Activated CD4-positive, alpha-beta T cell treated with anti-CD3 and anti-CD28 coated beads for 36 hours (primary cell): ENCODE results near the gene VEZF1. TPM values are rescaled to one million over a fixed set of nuclear protein-coding genes. Genes with fewer than 3 reads are reported as not detected.

Experiments used
- ATAC-seq: fragments of 200-7000 bp; cut with Tn5 transposase; one replicate; pipeline ENCODE4 v1.10.0; 2021; ENCODE audit warnings: mild to moderate bottlenecking, moderate library complexity
- CTCF ChIA-PET: fragments of 350-600 bp; sonication (Branson Sonifier 250); formaldehyde crosslinking; loops from one replicate; lab custom pipeline; 2021; ENCODE audit warnings: antibody characterized with exemption; lab: Charles Lee
- POLR2A ChIA-PET: fragments of 350-600 bp; sonication (Branson Sonifier 250); formaldehyde crosslinking; loops from one replicate; lab custom pipeline; 2021; ENCODE audit warnings: antibody characterized with exemption, inconsistent platforms; lab: Charles Lee
- DNase-seq: peaks from one replicate; pipeline ENCODE4 v3.0.0-alpha.2; 2020
- H3K27ac Mint-ChIP-seq: one replicate; pipeline ENCODE4 v1.8.0; 2021; ENCODE audit warnings: mixed read lengths
- H3K27me3 Mint-ChIP-seq: one replicate; pipeline ENCODE4 v1.8.0; 2021; ENCODE audit warnings: mixed read lengths
- H3K36me3 Mint-ChIP-seq: one replicate; pipeline ENCODE4 v1.8.0; 2021; ENCODE audit warnings: low read depth, mixed read lengths
- H3K4me1 Mint-ChIP-seq: one replicate; pipeline ENCODE4 v1.8.0; 2021; ENCODE audit warnings: mixed read lengths
- H3K4me3 Mint-ChIP-seq: one replicate; pipeline ENCODE4 v1.8.0; 2021; ENCODE audit warnings: mild to moderate bottlenecking, moderate library complexity, mixed read lengths
- H3K9me3 Mint-ChIP-seq: one replicate; pipeline ENCODE4 v1.8.0; 2021; ENCODE audit warnings: low read depth, mixed read lengths
- intact Hi-C, 2 experiments: fragments of 100-400 bp; cut with DNase I in 1 of 2; cut with micrococcal nuclease in 1 of 2; formaldehyde crosslinking; loops; one replicate each; pipeline versions ENCODE4 v1.14.2 to v1.15.1; 2022 to 2024; cut with DNase I, micrococcal nuclease
- total RNA-seq, 2 experiments: library from RNA; stranded (reverse); gene quantifications; one replicate each; pipeline ENCODE4 v1.2.3, GENCODE V29; 2021

Gene VEZF1
- total RNA-seq, 2 experiments from 2014 or later: 21.3 to 26.3 TPM

DNA sequence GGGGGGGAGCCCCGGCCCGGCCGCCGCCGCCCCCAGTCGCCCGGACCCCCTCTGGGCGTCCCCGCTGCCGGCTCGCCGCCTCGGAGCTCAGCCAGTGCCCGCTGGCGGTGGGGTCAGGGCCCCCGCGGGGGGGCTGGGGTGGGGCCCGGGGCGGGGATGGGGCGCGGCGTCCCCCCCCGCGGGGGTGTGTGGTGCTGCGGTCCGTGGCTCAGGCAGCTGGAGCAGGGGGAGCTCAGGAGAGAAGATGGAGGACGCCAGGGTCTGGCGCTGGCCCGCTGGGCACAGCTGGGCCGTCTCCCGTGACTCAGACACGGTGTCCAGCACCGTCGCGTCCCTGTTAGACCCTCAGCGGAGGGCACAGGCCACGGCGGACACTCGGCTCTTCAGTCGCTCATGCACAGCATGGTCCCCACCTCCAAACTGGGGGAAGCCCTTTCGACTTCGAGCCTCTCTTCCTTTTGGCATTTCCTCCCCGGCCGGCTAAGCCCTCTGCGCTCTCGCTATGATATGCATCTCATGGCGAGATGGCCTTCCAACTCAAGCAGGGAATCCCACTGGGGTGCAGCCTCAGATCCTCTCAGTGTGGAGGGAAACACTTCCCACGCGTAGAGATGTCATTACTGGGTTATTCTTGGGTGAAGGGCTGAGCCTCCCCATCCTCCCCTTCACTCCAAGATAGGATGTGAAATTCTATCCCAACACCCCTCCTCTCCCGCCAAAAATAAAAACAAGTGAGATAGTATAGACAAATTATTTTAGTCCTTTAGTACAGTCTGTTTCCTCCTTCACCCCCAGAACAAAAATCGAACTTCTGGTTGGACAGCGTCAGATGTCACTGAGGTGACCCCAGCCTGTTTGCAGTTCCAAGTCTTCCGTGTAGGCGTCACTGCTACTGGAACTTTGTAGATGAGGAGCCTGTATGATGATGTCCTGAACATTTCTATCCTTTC is 522 bp upstream of the VEZF1 start:
- H3K4me1 Mint-ChIP-seq: peaks cover 50% of the 10 kb centered on the region
- ChIA-PET POLR2A (interaction anchor here (0.6 to 1.4 kb wide), 3 partner anchors 18 to 40 kb away, joined by 3 to 5 read pairs (median 4); partner anchors contain the start of gene SRSF1), CTCF (interaction anchor here (0.6 to 4.5 kb wide), 11 partner anchors 7 to 137 kb away, joined by 3 to 74 read pairs (median 7); partner anchors contain the start of genes CUEDC1 and SRSF1)
- H3K27ac Mint-ChIP-seq: peak overlapping the region; percentile 95
- H3K4me3 Mint-ChIP-seq: peak overlapping the region; percentile 89
- peaks cover 10% of the 10 kb centered on the region for H3K36me3 Mint-ChIP-seq
- no peaks in the 10 kb centered on the region for H3K27me3 Mint-ChIP-seq
- peak; percentile 72 for ATAC-seq
- DNase-seq: no peak
- intact Hi-C loops: loop anchor here (1.0 to 5.0 kb wide), 6 partner anchors 19 to 349 kb away; partner anchors contain the start of genes SRSF1 (in 2 of the 2), CUEDC1 (in 1 of the 2), DYNLL2 (in 1 of the 2) and MRPS23 (in 1 of the 2)
- H3K9me3 Mint-ChIP-seq: no peaks in the 10 kb centered on the region

DNA sequence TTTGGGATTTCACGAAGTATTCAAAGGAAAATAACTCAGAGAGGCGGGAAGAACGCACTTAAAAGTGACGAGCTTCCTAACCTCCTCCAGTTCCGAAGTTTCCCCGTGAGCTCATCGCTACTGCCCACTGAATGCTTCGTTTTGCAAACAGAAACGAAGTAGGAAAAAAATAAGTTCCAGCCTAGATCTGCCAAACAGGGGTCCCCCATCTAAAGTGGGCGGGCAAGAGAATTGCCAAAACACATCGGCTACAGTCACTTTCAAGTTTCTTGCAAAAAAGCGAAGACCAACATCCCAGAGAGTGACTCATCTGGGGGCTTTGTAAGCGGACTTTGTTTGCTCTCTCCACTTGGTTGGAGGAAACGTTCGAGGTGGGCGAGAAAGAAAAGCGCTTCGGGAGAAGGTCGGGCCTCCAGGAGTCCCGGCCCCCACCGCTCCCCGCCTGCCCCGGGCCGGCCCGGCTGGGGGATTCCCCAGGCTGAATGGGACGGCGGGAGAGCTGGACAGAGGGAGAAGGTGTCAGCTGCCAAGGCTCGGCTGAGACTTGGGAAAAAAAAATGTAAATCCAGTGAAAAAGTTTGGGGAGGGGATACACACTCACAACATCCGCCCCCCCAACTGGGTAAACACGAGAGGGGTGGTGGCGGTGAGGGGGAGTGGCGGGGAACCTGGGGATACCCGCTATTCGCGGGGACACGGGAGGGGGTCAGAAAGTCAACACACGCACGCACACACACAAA is 1.0 kb downstream of the VEZF1 start:
- POLR2A ChIA-PET: interaction anchor here (0.6 to 1.7 kb wide), 7 partner anchors 9 to 137 kb away, joined by 3 to 8 read pairs (median 4); partner anchors contain the start of genes MRPS23 and SRSF1
- H3K27me3 Mint-ChIP-seq: no peaks in the 10 kb centered on the region
- peak overlapping the region; percentile 93 for H3K27ac Mint-ChIP-seq
- peaks cover 58% of the 10 kb centered on the region for H3K4me1 Mint-ChIP-seq
- CTCF ChIA-PET: interaction anchor here (0.7 to 3.6 kb wide), 12 partner anchors 11 to 858 kb away, joined by 3 to 93 read pairs (median 4); partner anchors contain the start of gene SRSF1
- ATAC-seq: peak; percentile 17
- peak; percentile 61 for DNase-seq
- no peaks in the 10 kb centered on the region for H3K9me3 Mint-ChIP-seq
- peaks cover 18% of the 10 kb centered on the region for H3K36me3 Mint-ChIP-seq
- H3K4me3 Mint-ChIP-seq: peak overlapping the region; percentile 89
- intact Hi-C loops: loop anchor here (1.0 to 5.0 kb wide), 3 partner anchors 12 to 350 kb away; no protein-coding TSS in a partner anchor

DNA sequence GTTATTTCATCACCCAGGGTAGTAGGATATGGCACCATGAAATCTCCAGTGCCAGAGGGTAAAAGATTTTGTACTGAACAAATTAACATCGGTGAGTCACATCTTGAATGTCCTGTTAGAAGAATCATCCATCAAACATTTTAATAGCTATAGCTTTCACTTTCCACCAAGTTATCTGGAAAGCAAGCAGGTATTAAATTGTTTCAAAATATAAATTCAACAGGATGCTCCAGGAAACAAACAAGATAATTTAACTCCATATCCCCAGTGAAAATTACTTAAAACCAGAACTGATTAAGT is 2.4 kb downstream of the VEZF1 start:
- ATAC-seq (no peak), DNase-seq (no peak)
- Mint-ChIP-seq H3K27me3 (no peaks in the 10 kb centered on the region), H3K9me3 (no peaks in the 10 kb centered on the region), H3K36me3 (peaks cover 21% of the 10 kb centered on the region), H3K27ac (peak overlapping the region; percentile 31), H3K4me3 (peak overlapping the region; percentile 23), H3K4me1 (peaks cover 65% of the 10 kb centered on the region)
- intact Hi-C loops: loop anchor here (5.0 kb wide), 2 partner anchors 33 to 352 kb away; no protein-coding TSS in a partner anchor
- CTCF ChIA-PET: interaction anchor here (0.7 to 3.6 kb wide), 11 partner anchors 10 to 234 kb away, joined by 3 to 93 read pairs (median 4); partner anchors contain the start of genes CUEDC1 and SRSF1
- POLR2A ChIA-PET: interaction anchor here (1.0 to 1.3 kb wide), 4 partner anchors 11 to 136 kb away, joined by 3 to 6 read pairs (median 4); partner anchors contain the start of gene MRPS23

DNA sequence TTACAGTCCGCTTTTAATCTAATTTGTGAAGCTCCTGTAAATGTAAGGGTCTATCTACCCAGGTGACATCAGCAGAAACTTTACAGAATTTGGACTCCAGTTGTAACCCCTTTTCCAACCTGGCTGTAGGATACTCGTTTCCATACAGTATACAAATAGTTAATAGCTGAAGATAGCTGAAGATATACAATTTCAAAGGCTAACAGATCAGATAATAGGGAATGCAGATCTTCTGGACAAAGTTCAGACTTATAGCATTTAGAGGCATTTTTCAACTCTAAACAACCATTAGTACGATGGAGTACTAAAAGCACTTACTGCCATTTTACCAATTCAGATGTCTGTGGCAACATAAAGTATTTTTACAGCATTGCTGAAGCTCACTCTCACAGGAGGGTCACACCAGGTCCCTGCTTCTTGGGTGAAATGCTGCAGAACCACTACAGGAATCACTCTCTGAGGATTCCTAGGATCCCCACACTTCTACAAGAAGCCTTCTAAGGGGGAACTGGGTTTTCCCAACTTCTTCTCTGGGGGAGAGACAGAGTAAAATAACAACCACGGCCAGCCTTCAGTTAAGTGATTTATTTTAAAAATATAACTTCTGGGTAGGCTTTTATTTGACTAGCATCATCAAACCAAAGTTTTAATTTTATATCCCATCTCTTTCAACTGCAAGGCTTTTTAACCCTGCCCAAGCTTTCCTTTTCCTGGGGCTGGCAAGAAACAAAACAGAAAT is 2.9 kb downstream of the VEZF1 start:
- POLR2A ChIA-PET: interaction anchor here (1.0 kb wide), 1 partner anchor 14 kb away, joined by 3 read pairs; no protein-coding TSS in a partner anchor
- no peak for DNase-seq

DNA sequence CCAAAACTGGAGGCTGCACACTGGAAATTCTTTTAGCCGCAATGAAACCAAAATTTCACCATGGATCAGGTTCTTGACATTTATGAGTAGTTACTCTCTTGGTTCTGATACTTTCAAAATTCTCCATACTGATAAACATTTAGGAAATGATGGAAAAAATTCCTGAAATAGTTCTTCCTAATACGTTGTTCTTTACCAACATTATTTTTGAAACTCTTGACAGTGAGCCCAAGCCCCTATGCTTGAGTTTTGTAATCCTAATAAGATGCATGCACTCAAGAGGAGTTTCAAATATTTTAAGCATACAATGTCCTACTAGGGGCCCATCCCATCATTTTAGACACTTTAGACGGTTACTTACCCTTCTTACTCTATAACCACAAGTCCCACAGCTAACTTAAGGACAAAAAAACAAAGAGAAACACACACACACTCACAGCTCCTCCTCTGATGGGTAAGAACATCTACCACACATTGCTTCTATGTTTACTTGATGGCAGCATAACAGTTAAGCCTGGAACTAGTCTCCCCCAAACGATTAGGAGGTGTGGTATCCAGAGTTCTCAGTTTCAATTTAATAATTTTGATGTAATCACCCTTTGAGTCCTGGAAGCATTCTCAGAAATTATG is 3.7 kb downstream of the VEZF1 start:
- H3K4me3 Mint-ChIP-seq: no peak overlapping the region
- ChIA-PET POLR2A (no interaction called here), CTCF (interaction anchor here (0.8 to 3.6 kb wide), 4 partner anchors 8 to 150 kb away, joined by 3 to 93 read pairs (median 6); no protein-coding TSS in a partner anchor)
- peaks cover 29% of the 10 kb centered on the region for H3K36me3 Mint-ChIP-seq
- peak overlapping the region; percentile 24 for H3K27ac Mint-ChIP-seq
- no peaks in the 10 kb centered on the region for H3K9me3 Mint-ChIP-seq
- no peak for DNase-seq
- ATAC-seq: no peak
- intact Hi-C loops: no loop called here
- peaks cover 63% of the 10 kb centered on the region for H3K4me1 Mint-ChIP-seq
- H3K27me3 Mint-ChIP-seq: no peaks in the 10 kb centered on the region

More for the DNA sequence above, 2.9 kb downstream of the VEZF1 start:
- Mint-ChIP-seq H3K4me3 (peak overlapping the region; percentile 23), H3K27me3 (no peaks in the 10 kb centered on the region), H3K9me3 (no peaks in the 10 kb centered on the region), H3K4me1 (peaks cover 65% of the 10 kb centered on the region), H3K27ac (peak overlapping the region; percentile 31), H3K36me3 (peaks cover 25% of the 10 kb centered on the region)
- intact Hi-C loops: loop anchor here (5.0 kb wide), 2 partner anchors 33 to 352 kb away; no protein-coding TSS in a partner anchor
- CTCF ChIA-PET: interaction anchor here (0.7 to 3.6 kb wide), 6 partner anchors 9 to 151 kb away, joined by 3 to 93 read pairs (median 6); partner anchors contain the start of genes CUEDC1 and SRSF1
- no peak for ATAC-seq

DNA sequence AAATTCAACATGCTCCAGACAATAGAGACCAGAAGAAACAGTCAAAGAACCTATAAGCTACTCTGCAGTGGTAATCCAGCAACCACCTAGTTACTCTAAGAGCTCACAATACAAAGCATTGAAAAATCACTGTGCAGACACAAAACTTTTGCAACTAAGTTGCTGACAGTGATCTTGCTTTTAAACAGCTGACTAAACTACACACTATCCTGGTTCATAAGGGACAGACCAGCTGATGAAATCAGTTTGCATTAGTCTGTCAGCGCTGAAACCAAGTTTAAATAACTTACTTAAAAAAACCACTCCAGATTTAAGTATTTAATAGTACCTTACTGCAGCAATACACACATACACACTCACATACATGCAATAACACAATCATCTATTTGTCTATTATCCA is 4.6 kb downstream of the VEZF1 start:
- DNase-seq: no peak
- POLR2A ChIA-PET: interaction anchor here (0.7 kb wide), 1 partner anchor 321 kb away, joined by 3 read pairs; no protein-coding TSS in a partner anchor
- Mint-ChIP-seq H3K27me3 (no peaks in the 10 kb centered on the region), H3K36me3 (peaks cover 31% of the 10 kb centered on the region), H3K4me1 (peaks cover 57% of the 10 kb centered on the region), H3K4me3 (no peak overlapping the region), H3K27ac (no peak overlapping the region), H3K9me3 (no peaks in the 10 kb centered on the region)
- intact Hi-C loops: no loop called here
- ATAC-seq: no peak
- CTCF ChIA-PET: interaction anchor here (0.6 to 1.3 kb wide), 3 partner anchors 11 to 75 kb away, joined by 3 to 14 read pairs (median 3); no protein-coding TSS in a partner anchor

DNA sequence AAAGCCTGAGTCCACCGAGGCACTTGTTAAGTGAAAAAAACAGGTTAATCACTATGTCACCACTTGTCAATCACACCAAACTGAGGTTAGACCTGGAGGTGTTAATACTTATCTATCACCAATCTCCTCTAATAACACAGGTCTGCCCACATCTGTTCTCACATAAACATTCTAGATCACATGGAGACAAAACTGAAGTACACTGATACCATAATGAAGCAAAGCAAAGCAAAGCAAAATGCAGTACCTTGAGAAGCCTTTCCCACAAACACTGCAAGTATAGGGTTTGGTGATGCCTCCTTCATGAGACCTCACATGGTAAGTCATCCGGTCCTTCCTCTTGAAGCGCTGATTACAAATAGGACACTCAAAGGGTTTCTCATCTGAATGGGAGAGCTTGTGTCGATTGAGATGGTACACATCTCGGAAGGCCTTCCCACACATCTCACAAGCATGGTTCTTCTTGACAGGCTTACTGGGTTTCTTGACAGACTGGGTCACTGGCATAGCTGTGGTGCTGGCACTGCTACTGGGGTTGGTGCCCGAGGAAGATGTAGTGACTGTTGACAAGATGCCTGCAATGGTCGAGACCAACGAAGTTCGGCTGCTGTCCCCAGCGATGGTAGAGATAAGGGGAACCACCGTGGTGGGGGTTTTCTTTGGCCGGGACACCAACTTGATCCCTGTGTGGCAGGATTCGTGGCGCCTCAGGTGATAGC is 5.4 kb downstream of the VEZF1 start:
- Mint-ChIP-seq H3K27ac (peak overlapping the region; percentile 21), H3K4me3 (no peak overlapping the region), H3K4me1 (peaks cover 56% of the 10 kb centered on the region), H3K9me3 (no peaks in the 10 kb centered on the region), H3K27me3 (no peaks in the 10 kb centered on the region), H3K36me3 (peaks cover 38% of the 10 kb centered on the region)
- DNase-seq: no peak
- CTCF ChIA-PET: interaction anchor here (0.6 to 2.5 kb wide), 9 partner anchors 7 to 124 kb away, joined by 3 to 14 read pairs (median 4); no protein-coding TSS in a partner anchor
- POLR2A ChIA-PET: interaction anchor here (0.7 kb wide), 1 partner anchor 321 kb away, joined by 3 read pairs; no protein-coding TSS in a partner anchor
- intact Hi-C loops: no loop called here
- ATAC-seq: no peak

DNA sequence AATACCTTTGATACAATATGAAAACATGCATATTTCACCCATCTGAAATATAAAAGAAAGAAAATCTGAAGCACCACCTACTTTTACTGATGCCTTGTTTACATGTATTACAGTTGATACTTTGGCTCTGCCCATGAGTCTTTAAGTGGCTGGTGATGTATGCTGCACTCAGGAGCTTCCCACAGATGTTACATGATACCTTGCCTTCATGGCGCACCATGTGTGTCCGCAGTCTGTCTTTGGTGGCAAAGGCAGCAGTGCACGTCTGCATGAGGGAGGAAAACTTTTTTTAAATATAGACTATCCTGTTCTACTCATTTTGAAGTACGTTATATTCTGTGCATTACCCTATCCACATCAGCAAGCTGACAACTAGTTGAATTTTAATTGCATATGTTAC is 7.5 kb downstream of the VEZF1 start:
- Mint-ChIP-seq H3K4me3 (no peak overlapping the region), H3K9me3 (no peaks in the 10 kb centered on the region), H3K27ac (no peak overlapping the region), H3K27me3 (no peaks in the 10 kb centered on the region), H3K36me3 (peaks cover 50% of the 10 kb centered on the region), H3K4me1 (peaks cover 45% of the 10 kb centered on the region)
- CTCF ChIA-PET: interaction anchor here (0.7 to 4.2 kb wide), 8 partner anchors 10 to 132 kb away, joined by 3 to 14 read pairs (median 5); no protein-coding TSS in a partner anchor
- POLR2A ChIA-PET: no interaction called here
- no peak for DNase-seq
- intact Hi-C loops: no loop called here
- no peak for ATAC-seq

DNA sequence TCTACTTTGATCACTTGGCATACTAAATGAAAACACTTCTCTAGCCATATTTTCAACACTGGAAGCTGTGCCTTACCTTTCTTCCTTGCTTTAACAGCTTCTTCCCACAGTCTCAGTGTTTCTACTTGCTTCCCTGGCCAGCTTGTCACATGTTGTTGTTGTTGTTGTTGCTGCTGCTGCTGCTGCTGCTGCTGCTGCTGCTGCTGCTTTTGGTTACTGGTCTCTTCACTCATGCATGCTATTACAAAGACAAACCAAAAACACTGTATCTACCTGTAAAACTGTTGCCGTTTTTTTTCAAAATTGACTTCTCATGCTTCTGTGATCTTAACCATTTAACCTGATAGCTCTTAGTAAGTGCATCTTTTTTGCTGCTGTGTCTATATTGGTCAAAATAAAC is 9.0 kb downstream of the VEZF1 start:
- ATAC-seq: no peak
- ChIA-PET POLR2A (no interaction called here), CTCF (interaction anchor here (0.6 to 4.2 kb wide), 4 partner anchors 18 to 365 kb away, joined by 3 to 12 read pairs (median 3); no protein-coding TSS in a partner anchor)
- H3K36me3 Mint-ChIP-seq: peaks cover 58% of the 10 kb centered on the region
- intact Hi-C loops: no loop called here
- DNase-seq: no peak
- H3K4me3 Mint-ChIP-seq: no peak overlapping the region
- H3K9me3 Mint-ChIP-seq: no peaks in the 10 kb centered on the region
- peak overlapping the region; percentile 37 for H3K27ac Mint-ChIP-seq
- no peaks in the 10 kb centered on the region for H3K27me3 Mint-ChIP-seq
- peaks cover 30% of the 10 kb centered on the region for H3K4me1 Mint-ChIP-seq
